ENCODE results near the gene CYRIA.

CYRIA gene

DNA sequence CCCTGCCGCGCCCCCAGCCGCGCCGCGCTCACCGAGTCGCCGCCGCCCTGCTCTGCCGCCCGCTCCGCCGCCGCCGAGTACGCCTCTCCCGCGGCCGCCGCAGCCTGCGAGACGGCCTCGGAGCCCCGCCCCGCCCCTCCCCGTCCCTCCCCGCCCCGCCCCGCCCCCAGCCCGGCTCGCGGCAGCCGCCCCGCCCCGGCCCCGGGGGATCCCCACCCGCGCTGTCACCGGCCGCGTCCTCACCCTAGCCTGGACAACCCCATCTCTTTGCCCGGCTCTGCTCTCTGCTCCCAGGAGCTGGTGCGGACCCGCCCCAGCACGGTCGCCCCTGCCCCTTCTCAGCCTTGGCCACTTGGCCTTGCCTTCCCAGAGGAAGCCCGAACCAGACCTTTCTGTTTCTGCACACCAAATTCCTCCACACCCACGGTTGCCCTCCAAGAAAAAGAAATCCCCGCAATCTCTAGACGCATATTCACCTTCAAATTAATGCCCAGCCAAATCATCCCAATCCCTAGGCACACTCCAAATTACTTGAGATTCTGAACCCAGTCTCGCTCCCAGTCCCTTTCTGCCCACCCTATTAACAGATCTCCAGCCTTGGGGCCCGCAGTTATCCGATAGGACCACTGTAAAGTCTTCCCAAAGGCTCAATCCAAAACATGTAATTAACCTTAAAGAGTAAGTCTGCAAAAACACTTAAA lies at the start of gene CYRIA:
CYRIA (minus strand) TSS at position 87 of the 701 bp plus-strand sequence. CDS start 77,715 bp downstream, outside the sequence.
- DNase-seq (ENCODE audit: low read depth): peak; percentile 32

DNA sequence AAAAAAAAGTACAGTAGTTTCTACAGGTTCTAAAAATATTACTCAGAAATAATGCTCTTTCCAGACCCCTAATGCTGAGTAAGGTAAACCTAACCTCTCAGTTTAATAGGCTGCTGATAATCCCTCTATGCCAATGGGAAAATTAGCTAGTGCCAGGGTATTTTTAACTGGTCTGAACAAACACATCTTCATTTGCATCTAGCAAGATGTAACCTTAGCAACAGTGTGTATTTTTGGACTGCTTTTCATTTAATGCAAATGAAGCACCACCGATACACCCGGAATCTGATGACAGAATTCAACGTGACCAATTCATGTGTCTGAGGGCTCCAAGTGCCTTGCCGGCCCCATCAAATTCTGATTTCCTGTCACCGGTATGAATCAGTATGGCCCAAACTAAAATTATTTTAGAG lies 47.4 kb upstream of the CYRIA start:
- DNase-seq (ENCODE audit: low read depth): no peak

DNA sequence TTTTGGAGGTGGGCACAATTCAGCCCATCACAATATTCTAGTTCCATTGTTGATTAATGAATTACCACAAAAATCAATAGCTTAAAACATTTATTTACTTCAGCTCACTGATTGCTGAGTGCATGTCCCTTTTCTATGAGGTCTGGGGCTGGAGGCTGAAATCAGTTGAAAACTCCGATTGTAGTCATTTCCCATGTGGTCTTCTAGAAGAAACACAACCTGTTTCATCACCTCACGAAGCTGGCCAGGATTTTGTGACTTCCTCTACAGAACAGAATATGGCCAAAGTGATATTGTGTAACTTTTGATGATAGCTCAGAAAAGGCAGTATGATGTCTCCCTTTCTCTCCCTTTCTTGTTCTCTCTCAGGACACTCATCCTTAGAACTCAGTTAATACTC lies 44.1 kb upstream of the CYRIA start:
- no peak for DNase-seq (ENCODE audit: low read depth)

- no peak for DNase-seq (ENCODE audit: low read depth)
Measured at GRCh38 chr2:16708173-16708572, 42.5 kb upstream of the CYRIA start.

- DNase-seq (ENCODE audit: low read depth): no peak
Measured at GRCh38 chr2:16707014-16707623, 41.5 kb upstream of the CYRIA start.

- no peak for DNase-seq (ENCODE audit: low read depth)
Measured at GRCh38 chr2:16700551-16701259, 35.1 kb upstream of the CYRIA start.

DNA sequence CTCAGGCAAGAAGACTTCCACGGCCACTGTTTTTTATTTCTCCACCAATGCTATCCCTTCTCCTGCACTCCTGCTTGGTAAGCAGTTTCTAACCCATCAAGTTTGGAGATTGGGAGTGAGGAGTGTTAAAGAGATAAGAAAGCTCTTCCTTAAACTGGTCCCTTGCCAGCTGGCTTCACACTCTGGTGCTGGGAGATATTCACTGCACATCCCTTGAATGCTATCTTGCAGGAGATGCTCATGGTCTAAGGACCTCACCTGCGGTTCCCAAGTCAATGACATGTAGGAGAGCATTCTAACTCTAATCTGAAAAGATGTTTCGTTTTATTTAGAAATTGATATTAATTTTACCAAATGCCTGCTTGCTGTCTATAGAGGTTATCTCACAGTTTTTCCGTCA lies 28.2 kb upstream of the CYRIA start:
- DNase-seq (ENCODE audit: low read depth): no peak

DNA sequence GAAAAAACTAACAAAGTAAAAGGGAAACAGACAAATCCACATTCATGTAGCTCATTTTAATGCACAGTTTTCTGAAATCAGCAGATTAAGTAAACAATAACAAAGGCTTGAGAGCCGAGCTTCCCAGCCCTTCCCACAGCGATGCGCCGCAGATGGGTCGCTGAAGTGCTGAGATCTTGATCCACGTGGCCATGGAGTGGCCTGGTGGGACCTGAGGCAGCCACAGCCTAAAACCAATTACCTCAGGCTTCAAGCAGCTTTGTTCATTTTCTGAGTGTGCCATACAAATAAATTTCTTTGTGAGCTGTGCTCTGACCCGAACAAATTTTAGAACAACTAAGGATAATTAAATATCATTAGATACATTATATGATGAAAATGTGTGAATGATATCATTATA lies 25.6 kb upstream of the CYRIA start:
- DNase-seq (ENCODE audit: low read depth): no peak

DNA sequence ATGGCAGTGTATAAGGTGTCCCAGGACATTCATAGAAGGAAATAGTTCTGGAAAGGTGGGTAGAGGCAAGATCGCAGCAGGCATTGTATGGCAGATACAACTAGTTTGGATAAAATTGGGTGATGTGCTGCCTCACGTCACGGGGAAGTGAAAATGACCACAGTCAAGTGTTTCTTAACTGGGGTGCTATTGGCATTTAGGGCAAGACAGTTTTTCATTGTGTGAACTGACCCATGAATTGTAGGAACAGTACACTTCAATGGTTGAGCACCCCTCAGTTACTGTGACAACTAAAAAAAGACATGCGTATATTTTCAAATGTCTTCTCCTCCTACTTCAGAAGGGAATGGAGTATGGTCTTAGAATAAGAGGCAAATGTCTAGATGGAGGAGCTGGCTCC lies 22.3 kb upstream of the CYRIA start:
- DNase-seq (ENCODE audit: low read depth): no peak

- no peak for DNase-seq (ENCODE audit: low read depth)
Measured at GRCh38 chr2:16687222-16687621, 21.6 kb upstream of the CYRIA start.

- no peak for DNase-seq (ENCODE audit: low read depth)
Measured at GRCh38 chr2:16686641-16687040, 21.0 kb upstream of the CYRIA start.

GRCh38 chr2:16685340-16685715 lies 19.7 kb upstream of the CYRIA start:
- DNase-seq (ENCODE audit: low read depth): no peak

DNA sequence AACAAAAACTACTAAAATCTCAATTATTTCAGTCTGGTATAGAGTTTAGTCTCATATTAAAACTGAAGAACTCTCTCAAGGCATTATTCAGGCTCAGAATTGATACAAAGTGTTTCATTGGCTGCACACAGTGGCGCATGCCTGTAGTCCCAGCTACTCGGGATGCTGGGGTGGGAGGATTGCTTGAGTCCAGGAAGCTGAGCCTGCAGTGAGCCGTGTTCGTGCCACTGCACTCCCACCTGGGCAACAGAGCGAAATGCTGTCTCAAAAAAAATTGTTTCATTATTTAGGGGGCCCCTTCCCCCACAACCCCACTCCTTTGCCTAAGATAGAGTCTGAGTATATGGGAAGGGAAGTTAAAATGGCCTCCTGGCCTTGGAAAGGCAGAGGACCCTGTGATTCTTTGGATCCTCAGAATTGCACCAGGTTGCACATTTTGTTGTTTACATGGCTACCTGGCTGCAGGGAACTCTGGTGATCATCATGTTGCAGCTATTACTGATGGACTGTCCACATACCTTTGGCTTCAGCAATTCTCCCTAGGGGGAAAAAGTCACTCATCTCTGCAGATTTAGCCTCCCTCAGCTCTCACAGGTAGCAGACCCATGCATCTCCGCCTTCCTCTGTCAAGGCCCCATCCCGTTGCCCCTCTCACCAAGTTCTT lies 19.2 kb upstream of the CYRIA start:
- DNase-seq (ENCODE audit: low read depth): no peak

DNA sequence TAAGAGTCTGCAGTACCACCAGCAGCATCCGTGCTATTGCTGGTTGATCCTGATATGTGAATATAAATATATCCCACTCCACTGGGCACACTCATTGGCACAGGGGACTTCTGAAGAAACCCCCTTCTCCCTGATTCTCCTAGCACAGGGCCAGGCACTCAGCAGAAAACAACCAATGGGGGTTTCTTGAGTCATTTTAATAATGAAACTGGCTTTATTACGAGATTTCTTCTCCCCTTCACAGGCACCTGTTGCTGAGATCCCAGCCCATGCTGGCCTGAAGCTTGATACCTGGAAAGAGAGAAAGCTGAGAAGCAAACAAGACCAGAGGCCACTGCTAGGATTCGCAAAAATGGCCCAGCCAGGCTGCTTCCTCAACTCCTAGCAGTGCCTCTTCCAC lies 17.9 kb upstream of the CYRIA start:
- no peak for DNase-seq (ENCODE audit: low read depth)

DNA sequence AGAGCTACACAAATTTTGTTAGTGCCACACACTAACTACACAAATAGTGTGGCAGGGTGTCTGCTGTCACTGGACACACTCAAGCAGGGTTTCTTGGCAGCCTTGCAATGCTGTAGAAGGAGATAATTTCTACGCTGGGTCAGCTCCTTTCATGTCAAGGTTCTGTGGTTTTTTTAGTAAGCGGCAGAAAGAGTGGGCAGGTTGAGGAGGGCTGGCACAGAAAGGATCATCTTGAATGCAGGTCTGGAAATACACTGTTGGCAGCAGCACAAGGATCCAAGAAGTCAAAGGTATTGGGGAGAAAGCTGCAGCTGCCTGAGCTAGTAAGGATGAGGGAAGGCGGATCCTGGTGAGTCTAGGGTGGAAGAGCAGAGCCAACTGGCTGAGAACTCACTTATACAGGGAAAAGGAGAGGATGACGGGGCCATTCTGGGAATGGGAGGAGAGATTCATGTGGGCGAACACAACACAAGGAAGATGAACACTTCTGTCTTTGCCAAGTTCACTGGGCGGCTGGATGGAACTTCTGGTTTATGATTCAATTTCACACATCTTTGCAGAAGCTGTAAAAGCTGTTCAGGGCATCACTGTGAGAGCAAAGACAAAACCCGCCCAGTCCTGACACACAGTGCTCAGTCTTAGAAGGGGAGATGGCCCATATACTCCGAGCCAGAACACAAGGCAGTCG lies 16.9 kb upstream of the CYRIA start:
- DNase-seq (ENCODE audit: low read depth): no peak

GRCh38 chr2:16680781-16681180 lies 15.1 kb upstream of the CYRIA start:
- DNase-seq (ENCODE audit: low read depth): no peak

GRCh38 chr2:16680304-16680703 lies 14.7 kb upstream of the CYRIA start:
- no peak for DNase-seq (ENCODE audit: low read depth)

- no peak for DNase-seq (ENCODE audit: low read depth)
Measured at GRCh38 chr2:16678964-16679363, 13.3 kb upstream of the CYRIA start.

DNA sequence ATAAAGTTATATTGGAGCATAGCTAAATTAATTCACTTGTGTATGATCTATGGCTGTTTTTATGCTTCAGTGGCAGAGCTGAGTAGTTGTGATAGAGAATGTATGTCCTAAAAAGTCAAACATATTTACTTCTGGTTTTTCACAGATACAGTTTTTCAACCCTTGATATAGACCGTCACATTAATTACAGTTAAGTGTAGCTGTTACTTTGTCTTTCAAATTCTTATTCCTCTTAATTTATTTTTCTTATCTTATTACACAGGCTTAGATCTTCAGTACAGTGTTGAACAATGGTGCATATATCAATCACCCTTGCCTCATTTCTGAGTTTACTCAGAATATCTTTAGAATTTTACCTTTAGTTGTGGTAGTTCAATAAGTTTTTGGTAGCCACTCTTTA lies 12.2 kb upstream of the CYRIA start:
- no peak for DNase-seq (ENCODE audit: low read depth)

DNA sequence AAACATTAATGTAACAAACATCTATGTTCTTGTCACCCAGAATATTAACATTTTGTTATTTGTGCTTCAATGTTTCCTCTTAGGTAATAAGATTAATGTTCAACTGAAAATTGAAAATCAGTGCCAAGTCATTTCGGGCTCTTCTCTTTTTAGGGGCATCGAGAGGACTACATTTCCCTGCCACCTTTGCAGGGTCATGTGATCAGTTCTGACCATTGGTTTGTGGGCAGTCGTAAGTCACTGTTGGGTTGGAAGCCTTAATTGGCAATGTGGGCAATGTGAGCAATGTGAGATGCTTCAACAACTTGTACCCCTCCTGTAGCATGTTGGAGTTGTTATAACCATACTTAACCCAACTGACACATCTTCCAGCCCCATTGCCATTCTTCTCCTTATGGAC lies 10.1 kb upstream of the CYRIA start:
- no peak for DNase-seq (ENCODE audit: low read depth)

DNA sequence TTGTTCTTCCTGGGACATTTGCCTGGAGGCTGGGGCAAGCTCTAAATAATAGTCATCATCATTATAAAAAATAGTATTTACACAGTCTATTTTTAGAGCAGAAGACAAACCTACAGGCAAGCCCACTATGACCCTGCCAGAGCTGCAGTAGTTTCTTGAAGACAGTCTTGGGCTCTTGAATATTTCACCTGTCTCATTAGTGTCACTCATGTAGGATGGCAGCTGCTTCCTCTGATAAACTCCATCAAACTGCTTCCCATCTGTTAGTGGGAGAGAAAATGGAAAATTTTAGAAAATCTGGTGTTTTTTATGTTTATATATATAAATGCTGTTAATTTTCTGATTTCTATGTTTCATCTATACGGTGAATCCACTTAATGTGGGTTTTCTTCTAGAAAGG lies 8.5 kb upstream of the CYRIA start:
- DNase-seq (ENCODE audit: low read depth): no peak

- DNase-seq (ENCODE audit: low read depth): no peak
Measured at GRCh38 chr2:16671760-16672159, 6.1 kb upstream of the CYRIA start.

All from activated T-cell treated with anti-CD3 and anti-CD28 coated beads for 24 hours (primary cell).